GM23248 (cell line): ENCODE measurements around the gene FLT4.

Experiments
- EZH2 ChIP-seq: fragments of 200-600 bp; sonication (generic); IDR thresholded peaks from 2 replicates; pipeline ENCODE4 v1.6.1; 2018; ENCODE audit warnings: antibody characterized with exemption, mild to moderate bottlenecking; ENCODE audit not compliant: insufficient read depth, poor library complexity, severe bottlenecking
- EZH2phosphoT487 ChIP-seq: fragments of 200-600 bp; sonication (generic); IDR thresholded peaks from 2 replicates; pipeline ENCODE4 v1.6.1; 2018; ENCODE audit warnings: antibody characterized with exemption, moderate library complexity, mild to moderate bottlenecking, low read depth; ENCODE audit not compliant: insufficient read depth

DNA sequence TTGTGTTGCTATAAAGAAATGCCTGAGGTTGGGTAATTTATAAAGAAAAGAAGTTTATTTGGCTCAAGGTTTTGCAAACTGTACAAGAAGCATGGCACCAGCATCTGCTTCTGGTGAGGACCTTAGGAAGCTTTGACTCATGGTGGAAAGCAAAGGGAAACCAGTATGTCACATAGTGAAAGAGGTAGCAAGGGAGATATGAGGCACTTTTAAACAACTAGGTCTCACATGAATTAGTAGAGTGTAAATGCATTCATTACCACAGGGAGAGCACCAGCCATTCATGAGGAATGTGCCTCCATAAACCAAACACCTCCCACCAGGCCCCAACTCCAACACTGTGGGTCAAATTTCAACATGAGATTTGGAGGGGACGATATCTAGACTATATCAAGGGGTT is 49.6 kb upstream of the FLT4 start:
- no peak for TF ChIP-seq EZH2
- no peak for TF ChIP-seq EZH2phosphoT487
